ENCODE measurements around the gene TM9SF3. TPM values are rescaled to one million over a fixed set of nuclear protein-coding genes. Genes with fewer than 3 reads are reported as not detected.

The TM9SF3 gene
- total and polyA plus RNA-seq, 8 donors = 28.6 to 343 (median 72.2) TPM

DNA sequence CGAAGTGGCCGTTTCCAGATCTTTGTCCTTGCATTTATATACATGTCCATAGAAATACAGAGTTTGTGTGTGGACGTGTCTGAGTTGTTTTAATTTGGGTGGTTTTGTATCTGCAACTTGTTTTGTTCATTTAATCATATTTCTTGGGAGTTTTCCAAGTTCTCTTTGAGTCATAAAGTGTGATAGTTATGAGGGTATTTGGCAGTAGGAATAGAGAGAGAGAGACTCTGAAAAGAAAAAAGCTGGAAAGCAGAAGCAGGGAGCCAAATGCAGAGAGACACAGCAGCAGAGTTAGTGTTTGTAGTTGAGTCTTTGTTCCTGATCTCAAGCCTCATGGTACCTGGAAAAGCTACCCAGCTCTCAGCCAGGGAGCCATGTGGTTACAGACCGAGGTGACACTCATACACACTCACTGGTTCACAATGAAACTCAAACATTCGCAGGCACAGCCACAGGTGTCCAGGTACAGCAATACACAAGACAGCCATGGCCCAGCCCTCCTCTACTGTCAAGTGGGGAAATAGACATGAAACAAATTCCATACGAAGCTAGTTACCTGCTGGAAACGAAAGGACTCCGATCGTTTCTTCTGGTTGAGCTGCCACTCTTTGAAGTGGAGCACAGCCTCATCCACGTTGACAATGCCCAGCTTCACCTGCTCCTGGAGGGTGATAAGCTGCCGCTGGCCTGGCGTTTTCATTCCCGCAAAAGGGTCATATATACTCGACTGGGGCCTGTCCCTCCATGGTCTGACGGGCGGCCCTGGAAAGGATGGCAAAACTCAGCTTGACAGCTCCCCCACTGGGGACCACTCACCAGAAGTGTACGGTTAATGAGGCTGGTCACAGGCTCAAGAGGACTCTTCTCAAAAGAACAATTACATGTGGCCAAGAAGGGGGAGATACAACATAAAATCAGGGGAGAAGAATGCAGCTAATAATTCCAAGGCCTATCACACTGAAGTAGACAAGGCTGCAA is 33.3 kb upstream of the TM9SF3 start:
- H3K27me3 ChIP-seq = no peaks in the 10 kb centered on the region
- H3K27ac ChIP-seq = peak overlapping the region; percentile 47 to 81 (median 80)
- no peak overlapping the region for H3K4me3 ChIP-seq
- WGBS, 5 donors = 49 to 67% (median 50%) methylated on average over 17 of the region's 17 CpGs
- intact Hi-C loops (cut with DNase I; ENCODE audit: low total_unique reads) = no loop called here
- no peaks in the 10 kb centered on the region for H3K9me3 ChIP-seq
- TF ChIP-seq, protein P1, sequence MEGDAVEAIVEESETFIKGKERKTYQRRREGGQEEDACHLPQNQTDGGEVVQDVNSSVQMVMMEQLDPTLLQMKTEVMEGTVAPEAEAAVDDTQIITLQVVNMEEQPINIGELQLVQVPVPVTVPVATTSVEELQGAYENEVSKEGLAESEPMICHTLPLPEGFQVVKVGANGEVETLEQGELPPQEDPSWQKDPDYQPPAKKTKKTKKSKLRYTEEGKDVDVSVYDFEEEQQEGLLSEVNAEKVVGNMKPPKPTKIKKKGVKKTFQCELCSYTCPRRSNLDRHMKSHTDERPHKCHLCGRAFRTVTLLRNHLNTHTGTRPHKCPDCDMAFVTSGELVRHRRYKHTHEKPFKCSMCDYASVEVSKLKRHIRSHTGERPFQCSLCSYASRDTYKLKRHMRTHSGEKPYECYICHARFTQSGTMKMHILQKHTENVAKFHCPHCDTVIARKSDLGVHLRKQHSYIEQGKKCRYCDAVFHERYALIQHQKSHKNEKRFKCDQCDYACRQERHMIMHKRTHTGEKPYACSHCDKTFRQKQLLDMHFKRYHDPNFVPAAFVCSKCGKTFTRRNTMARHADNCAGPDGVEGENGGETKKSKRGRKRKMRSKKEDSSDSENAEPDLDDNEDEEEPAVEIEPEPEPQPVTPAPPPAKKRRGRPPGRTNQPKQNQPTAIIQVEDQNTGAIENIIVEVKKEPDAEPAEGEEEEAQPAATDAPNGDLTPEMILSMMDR (IDR thresholded peaks at IDR 0.05) = no peak
- TF ChIP-seq POLR2A (IDR thresholded peaks at IDR 0.05) = no peak
- TF ChIP-seq POLR2AphosphoS5 (IDR thresholded peaks at IDR 0.05) = no peak
- TF ChIP-seq EP300 (IDR thresholded peaks at IDR 0.05) = no peak
- peaks cover 35 to 86% (median 71%) of the 10 kb centered on the region in 4 donors for H3K4me1 ChIP-seq
- peaks cover 0 to 29% (median 6%) of the 10 kb centered on the region in 4 donors for H3K36me3 ChIP-seq
- DNase-seq = no peak

DNA sequence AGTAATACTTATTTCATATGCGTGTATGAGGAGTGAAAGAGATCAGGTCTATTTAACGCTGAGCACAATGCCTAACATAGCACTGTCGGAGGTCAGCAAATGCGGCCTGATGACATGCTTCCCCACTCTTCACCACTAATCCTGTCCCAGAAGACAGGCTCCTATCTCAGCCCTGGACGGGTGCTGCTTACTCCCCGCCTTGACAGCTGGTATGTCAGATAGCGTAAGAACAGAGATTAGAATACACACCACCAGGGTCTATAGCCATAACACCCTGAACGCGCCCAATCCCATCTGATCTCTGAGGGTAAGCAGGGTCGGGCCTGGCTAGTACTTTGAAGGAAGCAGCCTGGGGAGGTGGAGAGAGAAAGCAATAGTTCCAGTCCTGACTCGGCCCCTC is 32.3 kb upstream of the TM9SF3 start:
- peaks cover 35 to 86% (median 66%) of the 10 kb centered on the region in 4 donors for H3K4me1 ChIP-seq
- no peak for TF ChIP-seq POLR2A (IDR thresholded peaks at IDR 0.05)
- no peak for TF ChIP-seq EP300 (IDR thresholded peaks at IDR 0.05)
- TF ChIP-seq POLR2AphosphoS5 (IDR thresholded peaks at IDR 0.05) = no peak
- TF ChIP-seq, protein P1 (IDR thresholded peaks at IDR 0.05) = no peak
- peak overlapping the region; percentile 71 to 81 (median 80) for H3K27ac ChIP-seq
- WGBS, 5 donors = 52 to 64% (median 60%) methylated on average over 11 of the region's 11 CpGs
- no peak for DNase-seq
- H3K4me3 ChIP-seq = no peak overlapping the region
- H3K9me3 ChIP-seq = no peaks in the 10 kb centered on the region
- intact Hi-C loops (cut with DNase I; ENCODE audit: low total_unique reads) = no loop called here
- peaks cover 0 to 20% (median 8%) of the 10 kb centered on the region in 4 donors for H3K36me3 ChIP-seq
- H3K27me3 ChIP-seq = no peaks in the 10 kb centered on the region

DNA sequence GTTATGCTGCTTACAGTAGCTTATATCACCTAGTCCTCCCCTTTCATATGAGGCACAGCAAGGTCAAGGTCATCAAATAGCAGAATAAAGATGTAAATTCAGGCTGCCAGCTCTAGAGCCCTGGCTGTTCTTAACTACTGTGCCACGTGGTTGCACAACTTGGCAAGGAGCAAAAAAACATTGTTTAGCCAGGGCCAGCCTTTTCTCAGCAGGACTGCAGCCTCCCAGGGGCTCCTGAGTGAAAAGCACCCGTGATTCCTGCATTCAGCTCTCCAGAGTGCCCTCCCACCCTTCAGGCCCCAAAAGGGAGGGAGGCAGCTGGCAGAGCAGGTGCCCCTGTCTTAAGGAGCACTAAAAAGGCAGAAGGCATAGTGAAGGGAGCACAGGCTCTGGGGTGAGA is 31.8 kb upstream of the TM9SF3 start:
- Histone ChIP-seq H3K9me3 (no peaks in the 10 kb centered on the region), H3K27ac (peak overlapping the region; percentile 71 to 81 (median 80)), H3K4me3 (no peak overlapping the region), H3K4me1 (peaks cover 35 to 86% (median 64%) of the 10 kb centered on the region in 4 donors), H3K36me3 (peaks cover 0 to 20% (median 8%) of the 10 kb centered on the region in 4 donors), H3K27me3 (no peaks in the 10 kb centered on the region)
- peak; percentile 59 to 74 for DNase-seq
- WGBS, 5 donors = 10 to 35% (median 17%) methylated on average over 2 of the region's 2 CpGs
- intact Hi-C loops (cut with DNase I; ENCODE audit: low total_unique reads) = no loop called here
- TF ChIP-seq EP300 (IDR thresholded peaks at IDR 0.05) = no peak
- TF ChIP-seq, protein P1 (IDR thresholded peaks at IDR 0.05) = peak in 1 of 7 experiments; percentile 8
- TF ChIP-seq POLR2AphosphoS5 (IDR thresholded peaks at IDR 0.05) = peak in 1 of 3 donors; percentile 67

DNA sequence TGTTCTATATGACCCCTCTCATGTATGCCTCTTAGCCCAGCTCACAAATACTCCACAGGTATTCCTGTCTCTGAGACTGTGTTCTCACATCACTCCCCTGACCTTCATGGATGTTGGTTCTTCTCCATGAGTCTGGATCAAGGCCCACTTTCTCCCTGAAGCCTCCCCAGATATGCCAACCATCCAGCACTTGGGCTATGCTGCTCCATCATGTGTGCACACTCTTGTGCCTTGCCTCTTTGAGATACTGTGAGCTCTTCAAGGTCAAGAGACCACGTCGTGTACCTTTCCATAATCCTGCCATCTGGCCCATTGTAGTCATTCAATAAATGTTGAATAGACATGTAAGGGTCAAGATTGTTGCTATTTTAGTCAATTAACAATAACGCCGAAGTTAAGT is 30.1 kb upstream of the TM9SF3 start:
- Histone ChIP-seq H3K36me3 (peaks cover 0 to 20% (median 8%) of the 10 kb centered on the region in 4 donors), H3K27ac (peak overlapping the region in 2 of 5 donors; percentile 80 to 81), H3K4me3 (no peak overlapping the region), H3K9me3 (no peaks in the 10 kb centered on the region), H3K4me1 (peaks cover 38 to 84% (median 61%) of the 10 kb centered on the region in 4 donors), H3K27me3 (no peaks in the 10 kb centered on the region)
- DNase-seq = no peak
- WGBS, 5 donors = 43 to 66% (median 49%) methylated on average over 4 of the region's 4 CpGs
- TF ChIP-seq, protein P1 (IDR thresholded peaks at IDR 0.05) = no peak
- TF ChIP-seq POLR2AphosphoS5 (IDR thresholded peaks at IDR 0.05) = no peak
- no peak for TF ChIP-seq EP300 (IDR thresholded peaks at IDR 0.05)
- TF ChIP-seq POLR2A (IDR thresholded peaks at IDR 0.05) = no peak
- intact Hi-C loops (cut with DNase I; ENCODE audit: low total_unique reads) = no loop called here
